Ishikawa (cell line): ENCODE data around the gene FAM217B.

Experiments
- CEBPB ChIP-seq: IDR thresholded peaks from 2 replicates; pipeline ENCODE4 v1.6.1; 2012
- CREB1 ChIP-seq: IDR thresholded peaks from 2 replicates; pipeline ENCODE4 v1.6.1; 2012; ENCODE audit warnings: low read depth
- EGR1 ChIP-seq: IDR thresholded peaks from 2 replicates; pipeline ENCODE4 v1.6.1; 2012
- EP300 ChIP-seq: IDR thresholded peaks from 2 replicates; pipeline ENCODE4 v1.6.1; 2012; ENCODE audit warnings: borderline replicate concordance
- FOXM1 ChIP-seq: IDR thresholded peaks from 2 replicates; pipeline ENCODE4 v1.6.1; 2012; ENCODE audit warnings: low read depth, borderline replicate concordance
- NFIC ChIP-seq: IDR thresholded peaks from 2 replicates; pipeline ENCODE4 v1.6.1; 2012
- RAD21 ChIP-seq: IDR thresholded peaks from 2 replicates; pipeline ENCODE4 v1.6.1; 2012; ENCODE audit warnings: low read depth
- TAF1 ChIP-seq: IDR thresholded peaks from 2 replicates; pipeline ENCODE4 v1.6.1; 2012; ENCODE audit warnings: low read depth, mild to moderate bottlenecking
- TCF12 ChIP-seq: IDR thresholded peaks from 2 replicates; pipeline ENCODE4 v1.6.1; 2012; ENCODE audit warnings: low read depth
- TEAD4 ChIP-seq: IDR thresholded peaks from 2 replicates; pipeline ENCODE4 v1.6.1; 2012
- YY1 ChIP-seq: IDR thresholded peaks from 2 replicates; pipeline ENCODE4 v1.6.1; 2012; ENCODE audit warnings: low read depth
- ZBTB7A ChIP-seq: IDR thresholded peaks from 2 replicates; pipeline ENCODE4 v1.6.1; 2012; ENCODE audit warnings: low read depth
- TF ChIP-seq, protein P1 (sequence below): IDR thresholded peaks from 2 replicates; pipeline ENCODE4 v1.6.1; 2012
- TF ChIP-seq, protein P2 (sequence below): IDR thresholded peaks from 2 replicates; pipeline ENCODE4 v1.6.1; 2012
- TF ChIP-seq, protein P3 (sequence below): IDR thresholded peaks from 2 replicates; pipeline ENCODE4 v1.6.1; 2012; ENCODE audit warnings: low read depth, mild to moderate bottlenecking

Gene FAM217B

DNA sequence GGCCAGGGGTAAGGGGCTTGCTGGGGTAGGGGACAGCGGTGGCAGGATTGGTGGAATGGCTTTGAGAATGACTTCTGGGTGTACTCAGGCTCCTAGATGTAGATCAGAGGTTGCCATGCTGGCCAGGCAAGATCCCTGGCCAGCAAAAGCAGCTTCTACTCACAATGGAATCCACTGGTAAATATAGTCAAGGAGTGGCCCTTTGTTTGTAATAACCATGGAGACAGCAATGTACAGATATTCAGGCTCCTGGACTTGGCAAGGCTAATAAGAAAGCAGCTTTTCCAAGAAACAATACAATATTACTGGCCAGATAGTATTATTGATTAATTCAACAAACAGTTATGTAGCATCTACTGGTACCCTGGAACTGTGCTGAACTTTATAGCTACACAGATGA is 55.9 kb downstream of the FAM217B start:
- TF ChIP-seq CEBPB (no peak), EGR1 (no peak), TCF12 (no peak), TAF1 (no peak), EP300 (no peak), NFIC (no peak), ZBTB7A (no peak), RAD21 (no peak), FOXM1 (no peak), YY1 (no peak), TEAD4 (no peak), CREB1 (no peak)
- TF ChIP-seq, protein P1, sequence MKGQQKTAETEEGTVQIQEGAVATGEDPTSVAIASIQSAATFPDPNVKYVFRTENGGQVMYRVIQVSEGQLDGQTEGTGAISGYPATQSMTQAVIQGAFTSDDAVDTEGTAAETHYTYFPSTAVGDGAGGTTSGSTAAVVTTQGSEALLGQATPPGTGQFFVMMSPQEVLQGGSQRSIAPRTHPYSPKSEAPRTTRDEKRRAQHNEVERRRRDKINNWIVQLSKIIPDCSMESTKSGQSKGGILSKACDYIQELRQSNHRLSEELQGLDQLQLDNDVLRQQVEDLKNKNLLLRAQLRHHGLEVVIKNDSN, result no peak
- TF ChIP-seq, protein P2, sequence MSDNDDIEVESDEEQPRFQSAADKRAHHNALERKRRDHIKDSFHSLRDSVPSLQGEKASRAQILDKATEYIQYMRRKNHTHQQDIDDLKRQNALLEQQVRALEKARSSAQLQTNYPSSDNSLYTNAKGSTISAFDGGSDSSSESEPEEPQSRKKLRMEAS, result no peak
- TF ChIP-seq, protein P3, sequence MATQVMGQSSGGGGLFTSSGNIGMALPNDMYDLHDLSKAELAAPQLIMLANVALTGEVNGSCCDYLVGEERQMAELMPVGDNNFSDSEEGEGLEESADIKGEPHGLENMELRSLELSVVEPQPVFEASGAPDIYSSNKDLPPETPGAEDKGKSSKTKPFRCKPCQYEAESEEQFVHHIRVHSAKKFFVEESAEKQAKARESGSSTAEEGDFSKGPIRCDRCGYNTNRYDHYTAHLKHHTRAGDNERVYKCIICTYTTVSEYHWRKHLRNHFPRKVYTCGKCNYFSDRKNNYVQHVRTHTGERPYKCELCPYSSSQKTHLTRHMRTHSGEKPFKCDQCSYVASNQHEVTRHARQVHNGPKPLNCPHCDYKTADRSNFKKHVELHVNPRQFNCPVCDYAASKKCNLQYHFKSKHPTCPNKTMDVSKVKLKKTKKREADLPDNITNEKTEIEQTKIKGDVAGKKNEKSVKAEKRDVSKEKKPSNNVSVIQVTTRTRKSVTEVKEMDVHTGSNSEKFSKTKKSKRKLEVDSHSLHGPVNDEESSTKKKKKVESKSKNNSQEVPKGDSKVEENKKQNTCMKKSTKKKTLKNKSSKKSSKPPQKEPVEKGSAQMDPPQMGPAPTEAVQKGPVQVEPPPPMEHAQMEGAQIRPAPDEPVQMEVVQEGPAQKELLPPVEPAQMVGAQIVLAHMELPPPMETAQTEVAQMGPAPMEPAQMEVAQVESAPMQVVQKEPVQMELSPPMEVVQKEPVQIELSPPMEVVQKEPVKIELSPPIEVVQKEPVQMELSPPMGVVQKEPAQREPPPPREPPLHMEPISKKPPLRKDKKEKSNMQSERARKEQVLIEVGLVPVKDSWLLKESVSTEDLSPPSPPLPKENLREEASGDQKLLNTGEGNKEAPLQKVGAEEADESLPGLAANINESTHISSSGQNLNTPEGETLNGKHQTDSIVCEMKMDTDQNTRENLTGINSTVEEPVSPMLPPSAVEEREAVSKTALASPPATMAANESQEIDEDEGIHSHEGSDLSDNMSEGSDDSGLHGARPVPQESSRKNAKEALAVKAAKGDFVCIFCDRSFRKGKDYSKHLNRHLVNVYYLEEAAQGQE, result no peak

DNA sequence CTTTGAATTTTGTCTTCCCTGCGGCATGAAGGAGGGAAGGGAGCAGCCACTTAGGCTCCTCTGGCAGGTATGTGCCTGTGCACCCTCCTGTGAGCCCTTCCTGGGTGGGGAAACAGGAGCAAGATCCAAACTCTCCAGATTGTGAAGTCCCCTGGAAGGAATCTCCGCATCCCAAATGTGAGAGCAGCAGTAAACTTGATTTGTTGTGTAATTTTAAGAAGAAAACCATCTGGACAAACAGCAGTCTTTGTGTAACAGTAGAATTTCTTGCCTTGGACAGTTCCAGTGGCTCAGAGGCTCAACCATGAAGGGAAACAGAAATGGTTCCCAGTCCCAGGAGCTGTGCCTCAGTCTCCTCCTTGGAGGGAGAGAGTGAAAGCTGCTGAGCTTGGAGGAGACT is 57.7 kb downstream of the FAM217B start:
- TF ChIP-seq EP300 (no peak), RAD21 (no peak), EGR1 (no peak), TCF12 (no peak), TEAD4 (no peak), TAF1 (no peak)
